GM18505 (cell line): ENCODE data around the gene KCTD4.

ENCODE experiments used
- ATAC-seq: cut with Tn5 transposase; IDR thresholded peaks from one replicate; pipeline ENCODE4 v1.9.1; 2021; ENCODE audit not compliant: unreplicated experiment
- POLR2A ChIP-seq: IDR thresholded peaks from 4 replicates; pipeline ENCODE4 v1.6.1; 2011; ENCODE audit warnings: borderline replicate concordance; ENCODE audit not compliant: insufficient read depth, insufficient read length; ENCODE audit errors: extremely low read depth

The KCTD4 gene

DNA sequence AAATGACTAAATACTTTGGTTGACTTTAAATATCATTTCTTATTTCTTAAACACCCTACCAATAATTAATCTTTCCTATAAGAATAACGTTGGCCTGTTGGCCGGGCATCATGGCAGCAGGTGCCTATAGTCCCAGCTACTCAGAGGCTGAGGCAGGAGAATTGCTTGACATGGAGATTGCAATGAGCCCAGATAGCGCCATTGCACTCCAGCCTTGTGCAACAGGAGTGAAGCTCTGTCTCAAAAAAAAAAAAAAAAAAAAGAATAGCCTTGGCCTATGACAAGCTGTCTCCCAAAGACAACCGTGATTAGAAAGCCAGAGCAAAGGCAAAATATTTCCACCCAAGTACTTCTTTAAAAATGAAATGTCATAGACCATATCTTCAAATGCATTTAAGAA is 24.5 kb upstream of the KCTD4 start:
- no peak for ATAC-seq
- TF ChIP-seq POLR2A, result no peak

- no peak for TF ChIP-seq POLR2A
- ATAC-seq, result no peak
Observed at GRCh38 chr13:45224176-45224575, 23.3 kb upstream of the KCTD4 start.

- no peak for ATAC-seq
- no peak for TF ChIP-seq POLR2A
Observed at GRCh38 chr13:45222919-45223318, 22.1 kb upstream of the KCTD4 start.

GRCh38 chr13:45222516-45222915 is 21.7 kb upstream of the KCTD4 start:
- ATAC-seq, result no peak
- TF ChIP-seq POLR2A, result no peak

- ATAC-seq, result no peak
- TF ChIP-seq POLR2A, result no peak
Observed at GRCh38 chr13:45220403-45220802, 19.6 kb upstream of the KCTD4 start.

GRCh38 chr13:45219938-45220375 is 19.1 kb upstream of the KCTD4 start:
- no peak for ATAC-seq
- TF ChIP-seq POLR2A, result no peak

DNA sequence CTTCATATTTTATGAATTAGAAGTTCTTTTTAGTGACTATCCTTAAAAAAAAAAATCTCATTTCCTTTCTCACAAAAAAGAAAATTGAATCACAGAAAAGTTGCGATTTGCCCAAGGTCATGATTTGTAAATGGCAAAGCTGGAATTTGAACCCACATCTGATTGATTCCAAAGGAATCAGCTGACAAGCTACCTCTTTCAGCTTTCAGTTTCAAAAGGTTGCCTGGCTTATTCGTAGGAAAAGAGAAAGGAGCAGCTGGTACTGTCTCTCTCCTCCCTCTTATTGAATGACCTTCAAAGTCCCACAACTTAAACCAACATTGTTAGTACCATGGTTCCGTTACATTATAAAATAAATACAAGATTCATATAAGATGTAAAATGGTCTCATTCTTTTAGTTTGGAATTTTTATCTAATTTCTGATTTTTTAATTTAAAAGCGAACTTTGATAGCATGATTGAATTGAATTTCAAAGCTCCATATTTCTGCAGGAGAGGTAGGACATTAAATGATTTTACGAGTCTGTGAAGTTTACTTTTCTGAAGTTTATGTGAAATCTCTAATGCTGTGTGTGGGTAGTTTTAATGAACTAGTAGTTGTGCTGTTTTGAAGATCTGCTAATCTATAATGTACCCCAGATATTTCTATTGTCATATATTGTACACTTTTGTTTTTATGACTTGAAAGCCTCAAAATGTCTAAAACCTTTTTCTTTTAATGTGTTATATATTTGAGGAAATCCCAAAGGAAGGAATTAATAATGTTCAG is 18.5 kb upstream of the KCTD4 start:
- no peak for ATAC-seq
- no peak for TF ChIP-seq POLR2A

DNA sequence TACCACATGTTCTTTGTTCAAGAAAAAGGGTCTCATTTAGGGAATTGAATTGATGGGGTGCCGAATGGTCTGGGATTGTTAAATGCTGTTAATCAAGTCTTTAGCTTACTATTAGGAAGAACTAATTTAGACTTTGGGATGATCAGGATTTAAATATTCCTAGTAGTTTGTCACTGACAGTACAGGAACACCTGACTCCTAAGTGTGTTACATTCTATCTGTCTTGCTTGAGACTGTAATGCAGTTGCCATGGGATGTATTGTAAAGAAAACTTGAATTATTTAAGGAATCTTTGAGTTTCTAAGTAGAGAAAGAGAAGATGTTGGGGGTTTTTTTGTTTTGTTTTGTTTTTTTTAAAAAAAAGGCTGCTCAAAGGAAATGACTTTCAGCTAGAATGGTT is 17.8 kb upstream of the KCTD4 start:
- no peak for TF ChIP-seq POLR2A
- ATAC-seq, result no peak

GRCh38 chr13:45216193-45216592 is 15.3 kb upstream of the KCTD4 start:
- no peak for ATAC-seq
- TF ChIP-seq POLR2A, result no peak

GRCh38 chr13:45215392-45216077 is 14.7 kb upstream of the KCTD4 start:
- TF ChIP-seq POLR2A, result no peak
- ATAC-seq, result no peak

DNA sequence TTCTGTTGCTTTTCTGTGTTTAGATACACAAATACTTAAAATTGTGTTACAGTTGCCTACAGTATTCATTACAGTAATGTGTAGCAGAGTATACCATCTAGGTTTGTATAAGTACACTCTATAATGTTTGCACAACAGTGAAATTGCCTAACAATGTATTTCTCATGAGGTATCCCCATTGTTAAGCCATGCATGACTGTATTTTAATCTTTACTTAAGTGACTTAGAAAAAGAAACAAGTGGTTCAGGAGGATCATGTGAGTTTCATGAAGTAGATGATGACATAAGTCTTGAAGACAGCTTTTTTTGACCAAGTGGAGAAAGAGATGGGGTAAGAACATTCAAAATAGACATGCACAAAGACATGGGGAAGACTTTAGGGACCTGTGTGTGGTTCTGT is 8.4 kb upstream of the KCTD4 start:
- no peak for ATAC-seq
- TF ChIP-seq POLR2A, result no peak

- ATAC-seq, result no peak
- TF ChIP-seq POLR2A, result no peak
Observed at GRCh38 chr13:45208132-45208531, 7.3 kb upstream of the KCTD4 start.

DNA sequence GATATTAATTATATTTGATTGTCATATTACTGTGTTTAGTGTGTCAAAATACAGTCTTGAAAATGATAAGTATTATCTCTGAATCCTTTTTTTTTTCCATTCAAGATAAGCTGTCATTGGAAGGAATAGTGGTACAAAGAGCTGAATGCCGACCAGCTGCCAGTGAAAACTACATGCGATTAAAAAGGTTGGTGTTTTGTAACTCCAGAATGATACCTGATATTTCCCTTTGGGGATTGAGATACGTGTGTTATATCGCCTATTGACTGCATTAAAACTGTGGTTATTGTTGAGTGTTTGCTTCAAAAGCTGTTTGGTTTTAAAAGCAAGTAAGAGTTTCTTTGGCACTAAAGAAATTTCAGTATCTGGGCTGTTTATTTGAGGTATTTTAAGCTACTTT is 6.5 kb upstream of the KCTD4 start:
- TF ChIP-seq POLR2A, result no peak
- ATAC-seq, result no peak

DNA sequence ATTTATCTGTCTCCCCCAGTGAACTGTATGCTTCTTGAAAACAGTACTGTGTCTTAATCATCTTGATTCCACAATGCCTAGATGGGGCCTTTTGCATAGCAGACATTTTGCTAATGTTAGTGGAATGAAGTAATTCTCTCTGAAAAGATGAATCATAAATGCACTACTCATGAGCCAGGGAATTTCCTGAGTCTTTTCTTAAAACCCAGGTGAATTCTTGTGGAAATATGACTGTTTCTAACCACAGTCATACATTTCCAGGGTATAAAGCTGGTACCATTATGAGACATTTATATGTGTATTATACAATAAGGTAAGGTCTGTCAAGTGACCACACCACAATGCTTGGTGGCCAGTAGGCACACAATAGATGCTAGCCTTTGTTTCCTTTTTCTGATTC is 5.5 kb upstream of the KCTD4 start:
- TF ChIP-seq POLR2A, result no peak
- ATAC-seq, result no peak
